ENCODE measurements around the gene GSS.
"Not testable (repeated sequence)": the region's sequence is repeated elsewhere in the genome, so short reads cannot be mapped to it uniquely, and the experiment has no call there.

GSS gene

GRCh38 chr20:34915131-34915530 lies 40.5 kb downstream of the GSS start:
- DNase-seq (ENCODE audit: low read depth) = no peak
- no peak overlapping the region for H3K4me3 ChIP-seq (ENCODE audit: low read depth, low read length)
- no peak for TF ChIP-seq CTCF (IDR thresholded peaks at IDR 0.05; ENCODE audit: low read depth, low read length, missing control alignments)

- no peak for TF ChIP-seq CTCF (IDR thresholded peaks at IDR 0.05; ENCODE audit: low read depth, low read length, missing control alignments)
- DNase-seq (ENCODE audit: low read depth) = no peak
- no peak overlapping the region for H3K4me3 ChIP-seq (ENCODE audit: low read depth, low read length)
Observed at GRCh38 chr20:34907616-34908469, 47.8 kb downstream of the GSS start.

- no peak for TF ChIP-seq CTCF (IDR thresholded peaks at IDR 0.05; ENCODE audit: low read depth, low read length, missing control alignments)
- no peak overlapping the region for H3K4me3 ChIP-seq (ENCODE audit: low read depth, low read length)
- DNase-seq (ENCODE audit: low read depth) = no peak
Observed at GRCh38 chr20:34904202-34904621, 51.4 kb downstream of the GSS start.

DNA sequence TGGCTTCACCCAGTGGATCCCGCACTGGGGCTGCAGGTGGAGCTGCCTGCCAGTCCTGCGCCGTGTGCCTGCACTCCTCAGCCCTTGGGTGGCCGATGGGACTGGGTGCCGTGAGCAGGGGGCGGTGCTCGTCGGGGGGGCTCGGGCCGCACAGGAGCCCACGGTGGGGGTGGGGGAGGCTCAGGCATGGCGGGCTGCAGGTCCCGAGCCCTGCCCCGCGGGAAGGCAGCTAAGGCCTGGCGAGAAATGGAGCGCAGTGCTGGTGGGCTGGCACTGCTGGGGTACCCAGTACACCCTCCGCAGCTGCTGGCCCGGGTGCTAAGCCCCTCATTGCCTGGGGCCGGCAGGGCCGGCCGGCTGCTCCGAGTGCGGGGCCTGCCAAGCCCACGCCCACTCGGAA lies 56.9 kb downstream of the GSS start:
- DNase-seq (ENCODE audit: low read depth); H3K4me3 ChIP-seq (ENCODE audit: low read depth, low read length): not testable (repeated sequence)

- H3K4me3 ChIP-seq (ENCODE audit: low read depth, low read length); DNase-seq (ENCODE audit: low read depth): not testable (repeated sequence)
Observed at GRCh38 chr20:34898129-34898528, 57.5 kb downstream of the GSS start.

DNA sequence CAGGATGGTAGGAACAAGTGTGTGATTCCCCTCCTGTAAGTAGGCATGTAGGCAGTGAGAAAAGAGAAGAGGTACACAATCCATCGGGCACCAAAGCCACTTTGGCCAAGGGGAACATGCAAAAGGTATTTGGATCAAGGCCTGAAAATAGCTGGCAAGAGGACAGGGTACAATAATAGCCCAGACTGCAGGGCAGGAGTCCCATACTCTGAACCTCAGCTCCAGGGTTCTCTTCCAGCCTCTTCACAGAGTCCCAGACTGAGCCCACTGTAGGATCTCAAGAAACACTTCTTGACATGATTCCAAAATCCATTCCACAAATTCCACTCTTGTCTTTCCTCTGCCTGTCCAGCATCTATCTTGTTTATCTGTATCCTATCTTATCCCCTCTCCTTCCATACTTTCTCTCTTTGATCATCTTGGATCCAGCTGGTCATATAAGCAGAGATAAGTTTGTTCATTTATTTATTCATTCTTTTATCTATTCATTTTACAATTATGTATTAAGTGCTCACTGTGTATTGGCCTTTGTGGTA lies 59.5 kb downstream of the GSS start:
- H3K4me3 ChIP-seq (ENCODE audit: low read depth, low read length) = no peak overlapping the region
- no peak for TF ChIP-seq CTCF (IDR thresholded peaks at IDR 0.05; ENCODE audit: low read depth, low read length, missing control alignments)
- no peak for DNase-seq (ENCODE audit: low read depth)

DNA sequence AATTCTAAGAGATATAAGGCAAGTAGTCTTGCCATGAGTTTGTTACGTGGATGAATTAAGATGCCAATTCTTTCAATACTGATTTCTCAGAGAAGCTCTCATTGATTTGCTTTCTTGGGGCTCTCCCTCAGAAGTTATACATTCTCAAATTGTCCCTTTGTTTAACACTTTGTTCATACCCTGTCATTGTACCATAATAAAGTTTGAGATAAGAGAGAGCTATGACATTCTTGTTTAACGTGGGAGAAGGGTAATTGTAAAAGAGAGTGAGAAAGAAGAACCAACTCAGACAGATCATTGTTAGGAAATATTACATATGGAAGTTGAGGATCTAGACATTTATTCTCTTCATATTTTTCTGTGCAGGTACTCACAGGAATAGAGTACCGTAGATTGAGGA lies 60.1 kb downstream of the GSS start:
- TF ChIP-seq CTCF (IDR thresholded peaks at IDR 0.05; ENCODE audit: low read depth, low read length, missing control alignments) = no peak
- no peak overlapping the region for H3K4me3 ChIP-seq (ENCODE audit: low read depth, low read length)
- no peak for DNase-seq (ENCODE audit: low read depth)

DNA sequence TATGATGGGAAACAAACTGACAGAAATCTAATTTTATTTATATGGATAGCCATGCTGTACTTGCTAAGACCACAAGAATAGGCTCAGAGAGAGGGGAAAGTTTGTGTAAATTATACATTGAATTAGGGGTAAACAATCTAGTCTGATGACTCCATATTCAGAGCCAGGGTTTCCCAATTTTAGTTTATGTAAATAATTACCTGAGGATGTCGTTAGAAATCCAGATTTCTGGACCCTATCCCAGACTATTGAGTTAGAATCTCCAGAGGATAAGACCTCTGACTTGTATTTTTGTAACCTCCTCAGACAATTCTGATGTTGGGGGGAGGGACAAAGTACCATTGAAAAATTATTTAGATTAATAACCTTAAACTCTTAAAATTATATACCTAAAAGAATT lies 60.9 kb downstream of the GSS start:
- DNase-seq (ENCODE audit: low read depth) = no peak
- no peak for TF ChIP-seq CTCF (IDR thresholded peaks at IDR 0.05; ENCODE audit: low read depth, low read length, missing control alignments)
- H3K4me3 ChIP-seq (ENCODE audit: low read depth, low read length) = no peak overlapping the region
